HepG2 (cell line): ENCODE data around the gene TFDP2.

ENCODE experiments used
- EZH2 ChIP-seq: conservative IDR thresholded peaks from 2 replicates; pipeline ENCODE4 v1.6.1; 2012; ENCODE audit warnings: mild to moderate bottlenecking, low read depth, low read length, moderate library complexity
- IKZF1 ChIP-seq: fragments of 450-650 bp; IDR thresholded peaks from 2 replicates; pipeline ENCODE4 v1.7.1; 2016
- JUN ChIP-seq: sonication (generic); formaldehyde crosslinking; IDR thresholded peaks from 2 replicates; pipeline ENCODE4 v1.4.0; 2020; ENCODE audit warnings: mild to moderate bottlenecking, missing genetic modification reagents
- NFKB2 ChIP-seq: sonication (generic); formaldehyde crosslinking; IDR thresholded peaks from 2 replicates; pipeline ENCODE4 v1.4.0; 2020; ENCODE audit warnings: missing genetic modification reagents, borderline replicate concordance
- NFYB ChIP-seq: sonication (generic); formaldehyde crosslinking; IDR thresholded peaks from 2 replicates; pipeline ENCODE4 v1.4.0; 2020; ENCODE audit warnings: missing genetic modification reagents
- POLR2AphosphoS5 ChIP-seq: IDR thresholded peaks from 2 replicates; pipeline ENCODE4 v1.6.1; 2012; ENCODE audit warnings: low read depth, low read length
- SP5 ChIP-seq: IDR thresholded peaks from 2 replicates; pipeline ENCODE4 v1.6.1; 2016; ENCODE audit warnings: low read depth, borderline replicate concordance
- STAG1 ChIP-seq: sonication (generic); formaldehyde crosslinking; IDR thresholded peaks from 2 replicates; pipeline ENCODE4 v1.4.0; 2020; ENCODE audit warnings: missing genetic modification reagents
- TCF12 ChIP-seq, 2 experiments: fragments of 450-650 bp in 1 of 2; sonication (generic) in 1 of 2; formaldehyde crosslinking in 1 of 2; IDR thresholded peaks; 2 replicates each; pipeline versions ENCODE4 v1.6.1 to v1.8.0; 2017 to 2022; ENCODE audit warnings: antibody characterized with exemption in 1 of 2, mild to moderate bottlenecking in 1 of 2, missing genetic modification reagents in 1 of 2, moderate library complexity in 1 of 2
- ZNF644 ChIP-seq: IDR thresholded peaks from 2 replicates; pipeline ENCODE4 v1.6.1; 2016; ENCODE audit warnings: low read depth
- TF ChIP-seq, protein P1 (sequence below): sonication (generic); formaldehyde crosslinking; conservative IDR thresholded peaks from 2 replicates; pipeline ENCODE4 v1.4.0; 2020; ENCODE audit warnings: missing genetic modification reagents

DNA sequence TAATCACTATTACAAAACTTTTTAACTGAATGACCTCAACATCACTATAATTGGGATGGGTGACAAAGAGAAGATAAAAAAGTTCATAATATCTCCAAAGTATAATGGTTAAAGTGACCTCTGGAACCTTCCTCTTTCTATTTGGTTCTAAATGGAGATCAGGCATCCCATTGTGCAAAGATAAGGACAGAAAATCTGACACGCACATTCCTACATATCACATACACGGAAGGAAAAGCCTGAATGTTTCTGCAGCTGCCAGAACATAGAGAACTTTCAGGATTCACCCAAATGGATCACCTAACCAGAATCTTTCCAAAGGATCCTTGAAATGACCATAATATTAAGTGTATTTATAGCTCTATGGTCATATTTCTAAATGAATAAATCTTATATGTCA, 128.2 kb downstream of the TFDP2 start:
- TF ChIP-seq NFYB (CRISPR knock-in tag), result no peak
- TF ChIP-seq ZNF644 (CRISPR knock-in tag), result no peak
- TF ChIP-seq NFKB2, result no peak
- no peak for TF ChIP-seq POLR2AphosphoS5
- TF ChIP-seq SP5 (CRISPR knock-in tag), result no peak
- no peak for TF ChIP-seq EZH2
- TF ChIP-seq, protein P1, sequence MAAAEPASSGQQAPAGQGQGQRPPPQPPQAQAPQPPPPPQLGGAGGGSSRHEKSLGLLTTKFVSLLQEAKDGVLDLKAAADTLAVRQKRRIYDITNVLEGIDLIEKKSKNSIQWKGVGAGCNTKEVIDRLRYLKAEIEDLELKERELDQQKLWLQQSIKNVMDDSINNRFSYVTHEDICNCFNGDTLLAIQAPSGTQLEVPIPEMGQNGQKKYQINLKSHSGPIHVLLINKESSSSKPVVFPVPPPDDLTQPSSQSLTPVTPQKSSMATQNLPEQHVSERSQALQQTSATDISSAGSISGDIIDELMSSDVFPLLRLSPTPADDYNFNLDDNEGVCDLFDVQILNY (CRISPR knock-in tag), result no peak
- TF ChIP-seq STAG1, result no peak
- TF ChIP-seq JUN (CRISPR knock-in tag), result no peak
- no peak for TF ChIP-seq TCF12 (IDR thresholded peaks at IDR 0.05)
- no peak for TF ChIP-seq TCF12 (CRISPR knock-in tag; IDR thresholded peaks at IDR 0.05)
- no peak for TF ChIP-seq IKZF1
